ENCODE results near the gene MON1B.
A peak's percentile ranks its signal among the peaks of the same experiment; 100 is the strongest.
"Not testable (repeated sequence)": the region's sequence is repeated elsewhere in the genome, so short reads cannot be mapped to it uniquely, and the experiment has no call there.

MON1B gene

GRCh38 chr16:77190478-77191258, at the start of gene MON1B:
TSS of gene MON1B (plus strand) at chr16:77191190. CDS start at chr16:77191486, 296 bp downstream.
- DNase-seq = peak; percentile 97 to 98

DNA sequence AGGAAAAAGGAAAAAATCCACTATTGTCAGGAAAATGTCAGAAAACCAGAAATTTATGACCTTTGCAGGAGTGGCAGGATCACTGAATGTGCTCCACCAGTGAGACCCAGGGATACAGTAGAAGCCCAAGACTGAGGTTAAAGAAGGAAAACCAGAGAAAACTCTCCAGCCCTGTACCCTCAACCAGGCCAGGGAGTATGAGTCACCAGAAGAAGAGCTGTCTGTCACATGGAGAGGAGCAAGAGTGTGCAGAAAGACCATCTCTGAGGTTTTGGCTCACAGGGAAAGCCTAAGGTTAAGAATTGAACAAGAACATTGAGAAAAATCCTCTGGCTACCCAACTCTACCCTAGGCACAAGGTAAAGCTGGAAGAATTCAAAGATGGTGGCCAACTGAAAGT, 47.6 kb upstream of the MON1B start:
- no peak for DNase-seq

DNA sequence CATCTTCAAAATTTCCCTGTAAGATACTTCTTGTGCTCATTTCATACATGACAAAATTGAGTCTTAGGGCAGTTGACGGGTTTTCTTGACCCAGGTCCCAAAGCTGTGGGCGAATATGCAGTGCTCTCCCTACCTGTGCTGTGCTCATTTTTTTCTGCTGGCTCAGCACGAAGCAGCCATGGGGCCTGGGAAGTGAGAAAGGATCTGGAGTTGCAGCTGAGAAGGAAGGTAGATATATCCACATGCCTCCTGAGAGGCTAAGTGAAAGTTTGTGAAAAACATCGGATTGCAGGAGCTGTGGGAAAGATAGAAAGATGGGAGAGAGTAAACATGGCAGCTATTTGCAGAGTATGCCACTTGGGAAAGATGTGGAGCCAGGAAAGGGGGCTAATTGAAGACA, 42.9 kb upstream of the MON1B start:
- no peak for DNase-seq

- DNase-seq = peak in 1 of 2 experiments; percentile 1
Measured at GRCh38 chr16:77157346-77158058, 33.5 kb upstream of the MON1B start.

DNA sequence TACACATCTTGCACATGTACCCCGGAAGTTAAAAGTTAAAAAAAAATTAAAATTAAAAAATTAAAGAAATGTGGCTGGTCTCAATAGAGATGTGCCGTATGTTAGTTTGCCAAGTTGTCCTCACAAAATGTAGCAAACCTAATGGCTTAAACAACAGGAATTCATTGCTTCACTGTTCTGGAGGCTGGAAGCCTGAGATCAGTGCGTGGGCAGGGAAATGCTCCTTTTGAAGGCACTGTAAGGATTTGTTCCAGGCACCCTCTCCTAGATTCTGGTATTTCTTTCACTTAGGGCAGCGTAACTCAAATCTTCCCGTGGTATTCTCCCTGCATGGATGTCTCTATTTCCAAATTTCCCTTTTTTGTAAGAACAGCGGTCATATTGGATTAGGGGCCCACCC, 32.7 kb upstream of the MON1B start:
- no peak for DNase-seq

GRCh38 chr16:77165006-77165405, 26.0 kb upstream of the MON1B start:
- no peak for DNase-seq

- not testable (repeated sequence) for DNase-seq
Measured at GRCh38 chr16:77165536-77166236, 25.3 kb upstream of the MON1B start.

DNA sequence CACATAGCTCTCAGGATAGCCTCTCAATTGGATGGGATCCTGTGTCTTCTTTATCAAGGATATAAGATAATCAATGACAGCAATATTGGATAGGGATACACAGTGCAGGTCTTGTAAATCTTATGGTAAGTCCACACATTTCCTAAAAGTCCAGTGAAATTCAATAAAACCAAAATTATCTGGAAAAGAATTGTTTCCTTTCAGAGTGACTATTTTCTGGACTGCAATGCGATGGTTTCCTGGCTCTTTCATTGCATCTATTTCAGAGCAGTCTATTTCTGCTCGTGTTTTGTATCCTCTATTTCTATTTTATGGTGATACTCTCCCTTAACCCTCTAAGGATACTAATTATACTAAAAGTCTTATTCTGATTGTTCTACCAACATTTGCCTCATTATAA, 24.3 kb upstream of the MON1B start:
- no peak for DNase-seq

DNA sequence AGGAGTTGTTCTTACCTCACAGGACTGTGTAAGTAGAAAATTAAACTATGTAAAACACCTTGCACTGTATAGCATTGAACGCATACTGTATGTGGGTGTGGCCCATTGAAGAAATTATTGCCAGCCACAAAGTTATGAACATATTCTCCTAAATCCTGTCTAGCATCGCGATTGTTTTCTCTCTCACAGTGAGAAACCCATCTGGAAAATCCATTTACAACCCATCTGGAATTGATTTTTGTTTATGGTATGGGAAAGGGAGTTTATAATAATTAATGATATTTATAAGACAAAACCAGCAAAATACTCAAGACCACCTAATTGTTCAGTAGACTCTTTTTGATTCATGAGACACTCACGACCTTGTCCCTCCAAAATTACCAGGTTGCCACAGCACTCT, 22.1 kb upstream of the MON1B start:
- DNase-seq = no peak

GRCh38 chr16:77169650-77170236, 21.2 kb upstream of the MON1B start:
- DNase-seq = peak; percentile 11 to 66

DNA sequence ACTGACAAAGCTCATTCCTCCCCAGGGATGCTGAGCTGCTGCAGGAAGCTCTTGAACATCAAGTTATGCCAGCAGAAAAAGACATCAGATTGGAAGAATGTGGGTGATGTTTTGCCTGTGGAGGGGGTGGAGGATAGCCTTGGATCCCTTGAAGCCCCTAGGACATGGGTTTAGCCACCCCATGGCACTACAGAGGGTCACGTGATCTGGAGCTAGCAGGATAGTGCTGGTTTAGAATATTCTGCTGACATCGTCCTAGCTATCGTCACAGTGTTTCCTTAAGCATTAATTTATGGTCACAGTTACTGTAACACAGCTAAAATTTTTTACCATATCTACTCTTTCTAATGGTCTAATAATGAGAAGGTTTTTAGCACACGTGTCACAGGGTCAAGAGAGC, 20.2 kb upstream of the MON1B start:
- no peak for DNase-seq

- peak; percentile 1 to 75 for DNase-seq
Measured at GRCh38 chr16:77171745-77172635, 19.0 kb upstream of the MON1B start.

DNA sequence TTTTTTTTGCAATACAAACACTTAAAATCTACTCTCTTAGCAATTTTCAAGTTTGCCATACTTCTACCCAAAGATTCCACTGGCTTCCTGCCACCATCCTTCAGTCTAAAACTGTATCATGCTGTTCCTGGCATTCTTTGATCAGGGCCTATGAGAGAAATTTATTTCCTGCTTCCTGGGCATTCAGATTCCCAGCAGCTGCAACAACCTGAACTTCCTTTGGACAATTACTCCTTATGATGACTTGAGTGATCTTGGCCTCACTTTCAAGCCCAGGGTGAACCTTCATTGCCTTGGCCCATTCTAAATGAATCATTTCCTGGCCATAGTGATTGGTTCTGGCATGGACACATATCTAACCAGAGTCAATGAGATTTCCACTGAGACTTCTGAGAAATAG, 18.0 kb upstream of the MON1B start:
- no peak for DNase-seq

DNA sequence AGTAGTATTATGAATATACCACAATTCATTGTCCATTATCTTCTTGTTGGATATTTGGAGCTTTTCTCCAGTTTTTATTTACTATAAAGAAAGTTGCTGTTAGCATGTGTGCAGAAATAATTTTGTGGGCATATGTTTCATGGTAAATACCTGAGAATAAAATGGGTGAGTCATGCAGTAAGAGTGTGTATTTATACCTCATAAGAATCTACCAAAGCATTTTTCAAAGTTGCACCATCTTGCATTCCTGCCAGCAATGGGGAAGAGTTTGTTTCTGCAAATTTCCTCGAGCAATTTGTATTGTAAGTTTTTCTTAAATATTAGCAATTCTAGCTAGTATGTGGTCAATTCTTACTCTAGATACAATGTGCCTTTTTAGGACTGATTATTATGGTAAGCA, 7.9 kb upstream of the MON1B start:
- no peak for DNase-seq

DNA sequence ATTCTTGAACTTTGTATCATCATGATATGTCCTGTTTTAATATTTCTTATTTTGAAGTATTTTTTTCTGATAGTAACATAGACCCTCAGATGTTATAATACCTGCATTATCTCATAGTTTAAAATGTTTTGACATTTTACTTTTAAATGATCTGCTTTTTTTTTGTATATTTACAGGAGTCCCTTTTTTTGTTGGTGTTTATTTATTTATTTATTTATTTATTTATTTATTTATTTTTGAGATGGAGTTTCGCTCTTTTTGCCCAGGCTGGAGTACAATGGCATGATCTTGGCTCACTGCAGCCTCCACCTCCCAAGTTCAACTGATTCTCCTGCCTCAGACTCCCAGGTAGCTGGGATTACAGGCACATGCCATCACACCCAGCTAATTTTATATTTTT, 4.7 kb upstream of the MON1B start:
- DNase-seq = not testable (repeated sequence)

GRCh38 chr16:77190190-77190477, 856 bp upstream of the MON1B start:
- DNase-seq = no peak

GRCh38 chr16:77191259-77191969, 424 bp downstream of the MON1B start:
- DNase-seq = peak; percentile 14 to 20

DNA sequence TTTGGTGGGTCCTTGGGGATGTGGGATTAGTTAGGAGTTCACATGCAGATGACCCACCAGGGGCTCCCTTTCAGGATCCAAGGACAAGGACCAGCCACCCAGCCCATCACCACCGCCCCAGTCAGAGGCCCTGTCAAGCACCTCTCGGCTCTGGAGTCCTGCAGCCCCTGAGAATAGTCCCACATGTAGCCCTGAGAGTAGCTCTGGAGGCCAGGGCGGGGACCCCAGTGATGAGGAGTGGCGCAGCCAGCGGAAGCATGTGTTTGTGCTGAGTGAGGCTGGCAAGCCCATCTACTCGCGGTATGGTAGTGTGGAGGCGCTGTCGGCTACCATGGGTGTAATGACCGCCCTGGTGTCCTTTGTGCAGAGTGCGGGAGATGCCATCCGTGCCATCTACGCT, 2.4 kb downstream of the MON1B start:
- DNase-seq = no peak

DNA sequence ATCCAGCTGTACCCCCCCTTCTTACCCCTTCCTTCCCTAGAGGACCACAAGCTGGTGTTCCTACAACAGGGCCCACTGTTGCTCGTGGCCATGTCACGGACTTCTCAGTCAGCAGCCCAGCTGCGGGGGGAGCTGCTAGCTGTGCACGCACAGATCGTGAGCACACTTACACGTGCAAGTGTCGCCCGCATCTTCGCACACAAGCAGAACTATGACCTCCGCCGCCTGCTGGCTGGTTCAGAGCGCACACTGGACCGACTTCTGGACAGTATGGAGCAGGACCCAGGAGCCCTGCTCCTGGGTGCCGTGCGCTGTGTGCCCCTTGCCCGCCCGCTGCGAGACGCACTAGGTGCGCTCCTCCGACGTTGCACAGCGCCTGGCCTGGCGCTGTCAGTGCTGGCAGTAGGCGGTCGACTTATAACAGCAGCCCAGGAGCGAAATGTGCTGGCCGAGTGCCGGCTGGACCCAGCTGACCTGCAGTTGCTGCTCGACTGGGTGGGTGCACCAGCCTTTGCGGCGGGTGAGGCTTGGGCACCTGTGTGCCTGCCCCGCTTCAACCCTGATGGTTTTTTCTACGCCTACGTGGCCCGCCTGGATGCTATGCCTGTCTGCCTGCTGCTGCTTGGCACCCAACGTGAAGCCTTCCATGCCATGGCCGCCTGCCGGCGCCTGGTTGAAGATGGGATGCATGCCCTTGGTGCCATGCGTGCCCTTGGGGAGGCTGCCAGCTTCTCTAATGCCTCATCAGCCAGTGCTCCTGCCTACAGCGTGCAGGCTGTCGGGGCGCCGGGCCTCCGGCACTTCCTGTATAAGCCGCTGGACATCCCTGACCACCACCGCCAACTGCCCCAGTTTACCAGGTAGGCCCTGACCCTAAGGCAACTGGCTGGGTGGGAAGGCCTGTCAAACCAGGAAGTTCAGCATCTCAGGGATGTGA, 3.6 kb downstream of the MON1B start:
- DNase-seq = no peak

GRCh38 chr16:77195411-77195810, 4.4 kb downstream of the MON1B start:
- no peak for DNase-seq

DNA sequence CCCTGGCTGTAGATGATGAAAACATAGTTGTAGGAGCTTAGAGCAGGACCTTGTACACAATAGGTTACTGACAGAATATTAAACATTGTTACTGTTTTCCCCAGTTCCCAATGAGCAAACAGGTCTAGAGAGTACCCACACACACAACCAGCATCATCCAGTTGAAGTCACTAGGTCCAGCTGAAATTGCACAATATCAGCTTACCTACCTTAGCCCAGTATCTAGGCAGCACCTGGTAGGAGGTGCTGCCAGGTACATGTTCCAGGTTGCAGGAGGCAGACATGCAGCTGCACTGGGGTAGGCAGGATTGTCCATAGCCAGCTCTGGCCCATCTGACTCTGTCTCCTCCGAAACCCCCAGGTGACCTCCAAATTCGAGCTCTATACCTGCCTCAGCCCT, 6.8 kb downstream of the MON1B start:
- no peak for DNase-seq
